ENCODE data around the gene NAP1L4. TPM values are rescaled to one million over a fixed set of nuclear protein-coding genes. Genes with fewer than 3 reads are reported as not detected.

The NAP1L4 gene
- polyA plus RNA-seq, 1 of the 3 experiments (the other 2 are of a cell fraction), result 104 TPM

- H3K27ac ChIP-seq (ENCODE audit: low read depth in 2 of 2, low read length in 1 of 2), result no peak overlapping the region
- CTCF ChIA-PET, result interaction anchor here (1.0 to 2.5 kb wide), 4 partner anchors 9 to 389 kb away, joined by 3 to 8 read pairs (median 6); no protein-coding TSS in a partner anchor
Observed at GRCh38 chr11:2921261-2921660, 70.9 kb downstream of the NAP1L4 start.

More at GRCh38 chr11:2921261-2921660, 70.9 kb downstream of the NAP1L4 start:
- no peaks in the 10 kb centered on the region for H3K9me3 ChIP-seq
- H3K27me3 ChIP-seq (ENCODE audit: insufficient read depth), result no peaks in the 10 kb centered on the region
- H3K79me2 ChIP-seq (ENCODE audit: insufficient read depth), result no peaks in the 10 kb centered on the region
- H3K9ac ChIP-seq, result no peak overlapping the region
- no peak overlapping the region for H3K4me2 ChIP-seq
- no peaks in the 10 kb centered on the region for H3K9me2 ChIP-seq
- H4K20me1 ChIP-seq (ENCODE audit: insufficient read depth), result no peaks in the 10 kb centered on the region
- 61% methylated on average over 2 of the region's 16 CpGs for WGBS (ENCODE audit: low lambda C conversion rate)
- peaks cover 0 to 12% of the 10 kb centered on the region in 2 experiments; a peak in 1 of 4 replicates for H3K4me1 ChIP-seq (ENCODE audit: control insufficient read depth in 1 of 2, insufficient read depth in 2 of 2, low read depth in 1 of 2, low read length in 1 of 2)
- H3K36me3 ChIP-seq (replicated peaks in 1 of 2; ENCODE audit: control insufficient read depth in 1 of 2, insufficient read depth in 2 of 2, low read length in 1 of 2), result no peaks in the 10 kb centered on the region
- no peak for DNase-seq
- H3F3A ChIP-seq (replicated peaks; ENCODE audit: insufficient read depth), result no peaks in the 10 kb centered on the region
- TF ChIP-seq RXRA (IDR thresholded peaks at IDR 0.05; ENCODE audit: borderline replicate concordance, low read depth) (no peak), EP300 (IDR thresholded peaks at IDR 0.05; ENCODE audit: borderline replicate concordance in 1 of 2, low read depth in 1 of 2, low read length in 1 of 2) (no peak), GABPA (IDR thresholded peaks at IDR 0.05; ENCODE audit: low read depth) (no peak), NFIC (IDR thresholded peaks at IDR 0.05; ENCODE audit: borderline replicate concordance) (no peak), USF1 (IDR thresholded peaks at IDR 0.05; ENCODE audit: borderline replicate concordance, low read depth) (no peak), POLR2AphosphoS5 (IDR thresholded peaks at IDR 0.05; ENCODE audit: low read depth, low read length) (no peak), SIN3A (IDR thresholded peaks at IDR 0.05; ENCODE audit: borderline replicate concordance, low read depth, low read length) (no peak), FOXJ3 (CRISPR knock-in tag; IDR thresholded peaks at IDR 0.05) (no peak), GATA2 (CRISPR knock-in tag; IDR thresholded peaks at IDR 0.05) (no peak), SMC3 (IDR thresholded peaks at IDR 0.05; ENCODE audit: low read depth, low read length) (no peak), TAF1 (IDR thresholded peaks at IDR 0.05; ENCODE audit: borderline replicate concordance, low read depth, low read length) (no peak), JUND (IDR thresholded peaks at IDR 0.05) (no peak), PBX3 (IDR thresholded peaks at IDR 0.05) (no peak), RCOR1 (IDR thresholded peaks at IDR 0.05; ENCODE audit: low read length) (no peak), IRF3 (IDR thresholded peaks at IDR 0.05; ENCODE audit: low read depth, low read length) (no peak), NRF1 (IDR thresholded peaks at IDR 0.05; ENCODE audit: low read depth, low read length) (no peak), ZBTB33 (IDR thresholded peaks at IDR 0.05; ENCODE audit: borderline replicate concordance, low read depth) (no peak)
- H3K4me3 ChIP-seq (ENCODE audit: low read depth in 2 of 2, low read length in 1 of 2), result no peak overlapping the region
- no peak overlapping the region for H2AFZ ChIP-seq (ENCODE audit: low read depth)
- POLR2A ChIA-PET, result no interaction called here

Data from SK-N-SH (cell line).